Activated T-cell treated with anti-CD3 and anti-CD28 coated beads, Interleukin-2, amount 50 U/mL, for 48 hours (primary cell): ENCODE results near the gene RBM10.

Experiments used
- DNase-seq, 2 experiments: peaks; one replicate each; pipeline ENCODE4 v3.0.0-alpha.2; 2020

RBM10 gene

DNA sequence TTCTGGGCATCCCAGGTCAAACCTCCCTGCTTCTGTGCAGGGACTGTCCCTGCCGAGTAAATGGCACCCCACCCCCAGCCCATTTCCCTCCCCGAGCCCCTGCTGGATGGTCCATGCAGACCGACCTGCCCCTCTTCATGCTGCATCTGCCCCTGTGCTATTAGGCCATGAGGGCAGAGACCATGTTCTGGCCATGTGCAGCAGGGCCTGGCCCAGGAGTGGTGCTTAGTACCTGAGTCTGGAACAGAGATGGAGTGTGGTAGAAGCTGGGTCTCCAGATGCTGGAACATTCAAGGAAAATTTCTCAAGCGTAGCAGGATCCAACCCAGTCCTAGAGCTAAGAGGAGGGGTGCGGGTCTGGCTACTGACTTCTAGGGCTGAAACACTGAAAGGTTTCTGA, 33.3 kb downstream of the RBM10 start:
- DNase-seq: no peak

- no peak for DNase-seq
Observed at GRCh38 chrX:47179221-47179927, 34.4 kb downstream of the RBM10 start.

GRCh38 chrX:47179928-47180255, 34.9 kb downstream of the RBM10 start:
- no peak for DNase-seq

DNA sequence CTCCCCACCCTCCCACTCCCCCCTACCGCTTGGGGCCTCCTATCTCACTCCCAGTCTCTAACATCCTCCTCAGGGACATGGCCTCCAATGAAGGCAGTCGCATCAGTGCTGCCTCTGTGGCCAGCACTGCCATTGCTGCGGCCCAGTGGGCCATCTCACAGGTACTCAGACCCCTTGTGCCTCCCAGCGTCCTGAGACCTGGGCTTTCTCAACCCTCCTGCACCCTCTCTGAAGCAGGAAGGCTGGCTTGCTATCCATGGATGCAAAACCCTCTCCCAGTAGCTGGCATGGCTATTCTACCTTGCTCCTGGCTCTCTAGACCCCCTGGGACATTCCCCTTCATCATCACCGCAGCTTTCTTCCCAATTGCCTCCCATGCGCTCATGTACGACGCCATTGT, 35.3 kb downstream of the RBM10 start:
- no peak for DNase-seq

DNA sequence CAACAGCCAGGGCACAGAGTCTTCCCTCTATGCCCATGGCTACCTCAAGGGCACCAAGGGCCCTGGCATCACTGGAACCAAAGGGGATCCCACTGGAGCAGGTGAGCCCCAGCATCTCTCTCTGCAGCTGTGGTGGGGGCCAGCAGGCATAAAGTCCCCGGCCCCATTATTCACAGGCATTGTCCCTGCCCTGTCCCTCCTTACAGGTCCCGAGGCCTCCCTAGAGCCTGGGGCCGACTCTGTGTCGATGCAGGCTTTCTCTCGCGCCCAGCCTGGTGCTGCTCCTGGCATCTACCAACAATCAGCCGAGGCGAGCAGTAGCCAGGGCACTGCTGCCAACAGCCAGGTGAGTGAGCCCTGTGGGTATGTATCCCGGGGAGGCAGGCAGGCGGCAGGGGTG, 36.3 kb downstream of the RBM10 start:
- no peak for DNase-seq

DNA sequence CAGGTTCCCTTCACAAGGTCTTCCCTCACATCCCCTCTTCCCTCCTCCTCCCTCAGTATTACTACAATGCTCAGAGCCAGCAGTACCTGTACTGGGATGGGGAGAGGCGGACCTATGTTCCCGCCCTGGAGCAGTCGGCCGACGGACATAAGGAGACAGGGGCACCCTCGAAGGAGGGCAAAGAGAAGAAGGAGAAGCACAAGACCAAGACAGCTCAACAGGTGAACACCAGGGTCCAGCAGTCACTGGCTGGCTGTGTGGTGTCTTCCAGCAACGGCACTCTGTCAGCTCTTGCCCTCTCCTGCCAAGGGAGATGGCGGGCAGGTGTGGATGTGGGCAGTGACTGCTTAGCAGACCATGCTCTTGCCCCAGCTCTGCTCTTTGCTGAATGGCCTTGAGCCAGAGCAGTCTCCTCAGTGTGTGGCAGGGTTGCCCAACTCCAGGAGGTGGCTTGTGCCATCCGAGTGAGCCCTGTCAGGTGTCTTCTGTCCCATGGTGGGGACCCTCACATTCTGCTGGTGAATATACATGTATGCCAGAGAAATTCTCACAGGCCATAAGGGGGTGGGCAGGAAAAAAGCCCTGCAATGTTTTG, 37.2 kb downstream of the RBM10 start:
- DNase-seq: no peak

DNA sequence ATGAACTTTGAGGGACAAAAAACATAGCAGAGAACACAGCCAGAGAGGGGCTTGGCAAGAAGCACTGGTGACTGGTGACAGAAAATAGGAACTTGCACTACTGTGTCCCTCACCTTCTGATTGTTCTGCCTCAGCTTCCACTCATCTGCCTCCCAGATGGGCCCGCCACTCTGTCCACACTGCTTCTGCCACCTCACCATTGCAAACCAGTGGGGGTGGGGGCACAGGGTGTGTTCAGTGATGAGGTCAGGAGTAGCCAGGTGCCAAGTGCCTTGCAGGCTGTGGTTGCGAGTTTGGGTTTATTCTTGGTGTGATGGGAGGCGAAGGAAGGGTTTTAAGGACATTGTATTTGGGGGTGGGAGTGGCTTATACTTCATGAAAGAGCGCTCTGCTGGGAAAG, 39.5 kb downstream of the RBM10 start:
- DNase-seq: no peak

- DNase-seq: no peak
Observed at GRCh38 chrX:47185241-47185640, 40.2 kb downstream of the RBM10 start.

GRCh38 chrX:47186096-47186740, 41.2 kb downstream of the RBM10 start:
- no peak for DNase-seq

DNA sequence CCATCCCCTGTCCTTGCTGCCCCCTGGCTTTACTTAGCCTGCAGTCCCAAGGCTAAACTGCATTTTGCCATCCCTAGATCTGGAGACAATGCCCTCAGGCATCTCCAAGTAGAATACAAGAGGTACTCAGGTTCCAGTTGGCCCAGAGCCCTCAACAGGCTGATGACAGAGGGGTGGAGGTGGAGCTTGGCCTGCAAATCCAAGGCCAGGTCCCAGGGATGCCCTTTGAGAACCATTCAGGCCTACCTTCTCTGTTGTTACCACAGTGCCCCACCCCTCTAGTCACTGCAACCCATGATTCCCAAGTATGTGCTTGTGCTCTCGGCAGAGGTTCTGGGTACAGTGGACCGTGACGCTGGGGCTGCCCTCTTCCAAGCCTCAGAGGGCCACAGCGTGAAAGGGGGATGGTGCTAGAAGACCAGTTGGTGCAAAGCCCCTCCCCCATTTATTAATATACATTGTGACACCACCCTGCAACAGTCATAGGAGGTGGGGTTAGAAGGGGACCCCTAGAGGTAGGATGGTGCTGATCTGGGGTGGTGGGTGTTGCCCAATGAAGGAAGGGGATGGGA, 42.2 kb downstream of the RBM10 start:
- no peak for DNase-seq

GRCh38 chrX:47189906-47190305, 44.9 kb downstream of the RBM10 start:
- DNase-seq: no peak

GRCh38 chrX:47190445-47191269, 45.6 kb downstream of the RBM10 start:
- DNase-seq: peak; percentile 84 to 88

- DNase-seq: peak; percentile 55 to 59
Observed at GRCh38 chrX:47191331-47191730, 46.3 kb downstream of the RBM10 start.

DNA sequence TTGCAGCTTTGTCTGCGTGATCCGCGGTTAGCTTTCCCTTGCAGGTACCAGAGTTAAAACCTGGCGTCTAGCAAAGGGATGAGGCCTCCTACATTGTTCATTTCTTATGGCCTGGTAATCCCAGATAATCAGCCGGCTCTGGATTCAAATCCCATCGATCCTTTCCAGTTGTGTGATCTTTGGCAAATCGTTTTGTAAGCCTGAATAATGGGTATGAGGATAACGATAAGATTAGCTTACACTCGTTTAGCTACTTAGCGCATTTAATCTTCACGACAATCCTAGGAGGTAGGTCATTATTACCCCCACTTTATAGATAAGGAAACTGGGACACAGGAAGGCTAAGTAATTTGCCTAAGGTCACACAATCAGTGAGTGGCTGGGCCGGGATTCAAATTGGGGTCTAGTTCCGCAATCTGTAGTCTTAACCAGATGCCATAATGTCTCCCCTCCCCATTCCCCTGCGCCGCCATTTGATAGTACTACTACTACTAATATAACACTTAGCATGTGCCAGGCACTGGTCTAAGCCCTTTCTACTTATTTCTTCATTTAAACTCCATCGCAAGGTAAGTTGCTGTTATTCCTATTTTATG, 46.9 kb downstream of the RBM10 start:
- DNase-seq: no peak

- DNase-seq: peak; percentile 97 to 99
Observed at GRCh38 chrX:47193475-47194193, 48.6 kb downstream of the RBM10 start, which contains the start of gene UBA1. TSS of gene UBA1 (plus strand) at chrX:47193829. CDS start at chrX:47198803, 4,974 bp downstream.

- peak in 1 of 2 experiments; percentile 35 for DNase-seq
Observed at GRCh38 chrX:47194194-47194787, 49.3 kb downstream of the RBM10 start.

DNA sequence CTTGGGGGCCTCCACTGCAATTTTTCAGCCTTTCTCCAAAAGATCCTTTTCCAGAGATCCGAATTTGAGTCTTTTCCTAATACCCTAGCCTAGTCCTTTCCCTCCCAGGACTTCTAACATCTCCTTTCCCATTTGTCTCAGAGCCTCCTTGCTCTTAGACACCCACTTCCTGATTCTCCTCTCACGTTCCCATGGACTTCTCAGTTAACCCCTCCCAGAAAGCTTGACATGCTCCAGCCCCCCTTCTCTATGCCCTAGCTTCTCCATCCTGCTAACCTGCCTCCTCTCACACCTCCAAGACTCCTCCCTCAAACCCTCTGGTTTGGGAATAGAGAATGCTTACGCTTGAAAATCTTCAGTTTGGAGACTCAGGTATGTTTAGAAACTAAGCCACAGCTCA, 51.1 kb downstream of the RBM10 start:
- no peak for DNase-seq

- no peak for DNase-seq
Observed at GRCh38 chrX:47197526-47197925, 52.5 kb downstream of the RBM10 start.

DNA sequence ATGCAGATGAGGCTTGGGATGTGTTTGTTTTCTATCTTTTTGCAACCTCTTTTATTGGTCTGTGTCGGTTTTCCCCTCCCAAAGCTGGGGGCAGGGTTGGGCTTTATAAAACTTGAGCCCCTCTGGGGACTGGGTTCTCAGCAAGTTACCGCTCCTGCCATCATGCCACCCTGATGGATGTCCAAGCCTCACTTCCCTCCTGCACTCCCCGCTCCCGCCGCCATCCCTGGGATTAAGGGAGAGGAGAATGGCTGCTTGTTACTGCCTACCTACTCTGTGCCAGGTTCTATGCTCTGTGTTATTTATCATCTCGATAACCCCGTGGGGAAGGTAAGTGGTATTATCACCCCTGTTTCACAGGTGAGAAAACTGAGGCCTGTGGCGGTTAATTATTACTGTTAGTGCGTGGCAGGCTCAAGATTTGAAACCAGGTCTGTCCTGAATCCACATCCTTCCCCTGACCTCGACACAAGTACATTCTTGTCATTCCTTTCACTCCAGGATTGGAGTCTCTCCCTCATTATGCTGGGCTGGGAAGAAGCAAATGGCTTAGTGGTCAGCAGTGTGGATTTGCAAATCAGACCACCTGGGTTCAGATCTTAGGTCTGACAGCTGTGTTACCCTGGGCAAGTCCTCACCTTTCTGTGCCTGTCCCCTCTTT, 53.1 kb downstream of the RBM10 start:
- no peak for DNase-seq

- DNase-seq: no peak
Observed at GRCh38 chrX:47198687-47199080, 53.7 kb downstream of the RBM10 start.

GRCh38 chrX:47199286-47199685, 54.3 kb downstream of the RBM10 start:
- DNase-seq: no peak
